Right cardiac atrium (tissue), 5 donors: ENCODE results near the gene ITPKA. TPM values are rescaled to one million over a fixed set of nuclear protein-coding genes. Genes with fewer than 3 reads are reported as not detected.

ENCODE experiments used
- ATAC-seq, 2 donors: fragments of 200-7000 bp; cut with Tn5 transposase; one replicate each; pipeline versions ENCODE4 v1.8.0 to v1.9.1; 2020; ENCODE audit warnings: moderate library complexity in 2 of 2, mild to moderate bottlenecking in 1 of 2
- DNase-seq, 3 donors: peaks; one replicate each; pipeline ENCODE4 v3.0.0-alpha.2; 2020
- H3K27ac ChIP-seq: one replicate; pipeline ENCODE4 v1.5.1; 2013; ENCODE audit warnings: mild to moderate bottlenecking, low read length, control low read depth, moderate library complexity
- H3K27me3 ChIP-seq: one replicate; pipeline ENCODE4 v1.6.1; 2013; ENCODE audit not compliant: control insufficient read depth, insufficient read depth
- H3K4me1 ChIP-seq: one replicate; pipeline ENCODE4 v1.6.1; 2013; ENCODE audit warnings: low read length; ENCODE audit not compliant: control insufficient read depth, insufficient read depth
- H3K4me3 ChIP-seq: one replicate; pipeline ENCODE4 v1.5.1; 2013; ENCODE audit warnings: low read length, control low read depth
- H3K9me3 ChIP-seq: one replicate; pipeline ENCODE4 v1.6.1; 2013; ENCODE audit warnings: low read length; ENCODE audit not compliant: control insufficient read depth
- WGBS: extraction: QIAGEN DNeasy Blood & Tissue Kit; methylation state at CpG from one replicate; pipeline ENCODE4 v1.1.7; 2013; 5-methylcytosine and 5-hydroxymethylcytosine counted together
- intact Hi-C, 4 donors: fragments of 100-400 bp; cut with DNase I; formaldehyde crosslinking; loops; one replicate each; pipeline versions ENCODE4 v1.11.0 to v1.14.0; 2022 to 2023
- polyA plus RNA-seq: library from polyadenylated mRNA; stranded (reverse); fragments of 200-250 nt; gene quantifications from one replicate; pipeline ENCODE4 v1.2.3, GENCODE V29; 2013
- total RNA-seq, 4 donors: library from RNA; stranded (reverse); fragmentation: NEBNext Ultra II Directional; extraction: Animal tissue kit (Norgen Biotek cat#: 25700); gene quantifications; one replicate each; pipeline ENCODE4 v1.2.1, GENCODE V29; 2021
- donor health status: healthy with polysubstance abuse.
- donor health status: DM: no; HTN: yes; CAD: no.
- donor health status: DM: no; HTN: no; CAD: no.
- donor health status: DM: no; HTN: yes; CAD: no; lungs with severe emphysema.
- donor health status: DM: yes; HTN: yes; CAD: no.

ITPKA gene
- total and polyA plus RNA-seq, 5 donors = 0.36 to 1.6 (median 1.4) TPM

- ATAC-seq (no peak), DNase-seq (no peak)
- no peak overlapping the region for H3K27ac ChIP-seq
- H3K9me3 ChIP-seq = no peaks in the 10 kb centered on the region
- H3K4me3 ChIP-seq = no peak overlapping the region
- WGBS = 81% methylated on average over 5 of the region's 5 CpGs
- no peaks in the 10 kb centered on the region for H3K4me1 ChIP-seq
- no peaks in the 10 kb centered on the region for H3K27me3 ChIP-seq
- intact Hi-C loops = no loop called here
These were observed 17.1 kb upstream of the ITPKA start for GRCh38 chr15:41476416-41477048.

- Histone ChIP-seq H3K4me1 (no peaks in the 10 kb centered on the region), H3K4me3 (no peak overlapping the region), H3K27me3 (no peaks in the 10 kb centered on the region), H3K9me3 (no peaks in the 10 kb centered on the region), H3K27ac (no peak overlapping the region)
- DNase-seq (peak in 1 of 3 donors; percentile 28), ATAC-seq (no peak)
- intact Hi-C loops = no loop called here
- WGBS = 94% methylated on average over 12 of the region's 12 CpGs
These were observed 13.1 kb upstream of the ITPKA start for GRCh38 chr15:41480396-41481140.

- 96% methylated on average over 9 of the region's 9 CpGs for WGBS
- H3K9me3 ChIP-seq = no peaks in the 10 kb centered on the region
- H3K27me3 ChIP-seq = no peaks in the 10 kb centered on the region
- no peak for DNase-seq
- ATAC-seq = no peak
- intact Hi-C loops = no loop called here
- H3K4me3 ChIP-seq = no peak overlapping the region
- no peaks in the 10 kb centered on the region for H3K4me1 ChIP-seq
- no peak overlapping the region for H3K27ac ChIP-seq
These were observed 11.4 kb upstream of the ITPKA start for GRCh38 chr15:41482110-41482877.

DNA sequence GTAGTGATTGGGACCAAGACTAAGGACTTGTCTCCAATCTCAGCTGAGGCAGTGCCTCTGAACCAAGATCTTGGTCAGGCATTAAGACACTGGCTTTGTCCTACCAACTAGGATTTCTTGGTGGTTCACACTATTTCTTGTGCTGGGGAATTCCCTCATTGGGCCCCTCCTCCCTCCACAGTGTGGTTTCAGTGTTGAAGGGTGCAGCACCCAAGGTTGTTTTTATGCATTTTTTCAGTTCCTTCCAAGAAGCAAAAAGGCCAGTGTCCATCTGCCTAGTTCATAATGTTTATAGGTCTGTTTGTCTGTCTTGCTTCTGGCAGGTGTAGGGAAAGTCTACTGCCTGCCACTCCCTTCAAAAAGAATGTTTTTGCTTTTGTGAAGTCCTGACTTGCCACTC is 10.6 kb upstream of the ITPKA start:
- intact Hi-C loops = no loop called here
- no peaks in the 10 kb centered on the region for H3K27me3 ChIP-seq
- DNase-seq = no peak

DNA sequence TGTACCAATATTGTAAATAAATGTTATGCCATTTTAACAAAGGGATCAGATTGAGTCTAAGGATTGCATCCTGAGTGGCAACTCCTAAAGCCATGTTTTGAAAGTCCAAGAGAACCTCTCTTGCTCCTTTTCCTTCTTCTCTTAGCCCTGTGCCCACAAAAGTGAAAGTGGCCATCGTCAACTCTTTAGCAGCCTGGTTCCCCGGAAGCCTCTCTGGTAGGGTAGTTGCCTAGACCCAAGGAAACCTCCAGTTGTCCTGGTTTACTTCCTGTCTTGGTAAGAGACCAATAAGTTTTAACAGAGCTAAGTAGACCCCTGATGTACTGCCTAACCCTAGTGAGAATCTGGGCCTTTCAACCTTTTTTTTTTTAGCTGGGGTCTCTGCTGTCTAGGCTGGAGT is 10.2 kb upstream of the ITPKA start:
- WGBS = 95% methylated on average over 2 of the region's 2 CpGs

More for the DNA sequence above, 10.6 kb upstream of the ITPKA start:
- Histone ChIP-seq H3K4me3 (no peak overlapping the region), H3K4me1 (no peaks in the 10 kb centered on the region), H3K9me3 (no peaks in the 10 kb centered on the region), H3K27ac (no peak overlapping the region)
- ATAC-seq = no peak

DNA sequence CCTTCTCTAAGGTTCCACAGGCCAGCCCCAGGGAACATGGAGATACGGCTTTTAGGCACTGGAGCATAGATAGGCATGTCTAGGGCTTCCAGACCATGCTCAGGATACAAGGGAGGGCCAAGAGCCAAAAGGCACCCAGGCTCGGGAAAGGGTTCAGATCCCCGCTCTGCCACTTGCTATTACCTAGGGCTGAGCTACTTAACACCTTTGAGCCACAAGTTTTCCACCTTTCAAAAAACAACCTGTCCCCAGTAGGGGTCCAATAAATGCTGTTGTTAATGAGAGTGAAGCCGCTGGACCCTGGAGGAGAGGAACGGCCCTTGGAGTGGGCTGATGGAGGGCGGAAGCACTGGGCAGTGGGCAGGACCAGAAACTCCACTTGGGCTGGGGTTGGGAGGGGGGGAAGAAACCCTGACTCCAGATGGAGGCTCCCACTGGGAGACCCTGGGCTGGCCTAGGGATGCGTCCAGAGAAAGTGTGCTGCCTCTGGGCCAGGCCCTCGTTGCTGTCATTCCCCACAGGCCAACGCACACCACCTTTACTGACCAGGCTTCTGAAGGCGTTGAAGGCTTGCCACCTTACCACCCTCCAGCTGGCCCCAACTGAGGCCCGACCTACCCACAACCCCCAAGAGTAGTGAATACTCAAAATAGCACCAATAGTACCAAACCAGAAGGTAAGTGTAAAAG is 8.6 kb upstream of the ITPKA start:
- Histone ChIP-seq H3K27me3 (no peaks in the 10 kb centered on the region), H3K27ac (no peak overlapping the region), H3K9me3 (no peaks in the 10 kb centered on the region), H3K4me1 (no peaks in the 10 kb centered on the region), H3K4me3 (no peak overlapping the region)
- ATAC-seq (no peak), DNase-seq (peak in 1 of 3 donors; percentile 34)
- intact Hi-C loops = no loop called here
- WGBS = 80% methylated on average over 11 of the region's 11 CpGs

More for the DNA sequence above, 10.2 kb upstream of the ITPKA start:
- intact Hi-C loops = no loop called here
- ATAC-seq (no peak), DNase-seq (peak in 1 of 3 donors; percentile 6)
- no peaks in the 10 kb centered on the region for H3K4me1 ChIP-seq
- no peaks in the 10 kb centered on the region for H3K27me3 ChIP-seq
- H3K4me3 ChIP-seq = no peak overlapping the region
- H3K27ac ChIP-seq = no peak overlapping the region
- H3K9me3 ChIP-seq = no peaks in the 10 kb centered on the region

DNA sequence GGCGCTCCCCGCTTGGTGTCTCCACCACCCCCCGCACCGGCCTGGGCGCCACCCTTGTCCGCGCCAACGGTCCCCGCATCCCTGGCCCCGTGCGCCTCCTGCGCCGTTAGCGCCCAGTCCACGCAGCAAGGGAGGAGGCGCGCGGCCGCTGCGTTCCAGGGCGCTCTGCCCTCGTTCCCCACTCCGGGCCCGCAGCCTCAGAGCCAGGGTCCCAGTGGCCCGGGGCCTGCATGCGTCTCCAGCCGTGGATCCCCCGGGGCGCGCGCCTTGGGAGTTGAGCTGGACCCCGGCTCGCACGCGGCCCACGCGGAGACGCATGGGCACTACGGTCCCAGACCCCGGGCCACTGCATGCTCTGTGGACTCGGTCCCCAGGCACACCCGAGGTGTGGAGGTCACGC is 7.4 kb upstream of the ITPKA start:
- Histone ChIP-seq H3K27ac (no peak overlapping the region), H3K4me1 (no peaks in the 10 kb centered on the region), H3K27me3 (no peaks in the 10 kb centered on the region), H3K4me3 (no peak overlapping the region), H3K9me3 (no peaks in the 10 kb centered on the region)
- no peak for DNase-seq
- peak in 1 of 2 donors; percentile 9 for ATAC-seq
- intact Hi-C loops = no loop called here
- WGBS = 82% methylated on average over 43 of the region's 43 CpGs

GRCh38 chr15:41487381-41487780 is 6.3 kb upstream of the ITPKA start:
- no peaks in the 10 kb centered on the region for H3K4me1 ChIP-seq
- H3K27ac ChIP-seq = no peak overlapping the region
- no peaks in the 10 kb centered on the region for H3K27me3 ChIP-seq
- WGBS = 70% methylated on average over 9 of the region's 9 CpGs
- no peak overlapping the region for H3K4me3 ChIP-seq
- peak in 1 of 3 donors; percentile 55 for DNase-seq
- ATAC-seq = peak in 1 of 2 donors; percentile 38
- intact Hi-C loops = no loop called here
- no peaks in the 10 kb centered on the region for H3K9me3 ChIP-seq

GRCh38 chr15:41487802-41488201 is 5.9 kb upstream of the ITPKA start:
- peak in 1 of 2 donors; percentile 17 for ATAC-seq
- 87% methylated on average over 2 of the region's 2 CpGs for WGBS
- no peaks in the 10 kb centered on the region for H3K9me3 ChIP-seq
- H3K27me3 ChIP-seq = no peaks in the 10 kb centered on the region
- DNase-seq = no peak
- H3K4me3 ChIP-seq = no peak overlapping the region
- intact Hi-C loops = no loop called here
- no peaks in the 10 kb centered on the region for H3K4me1 ChIP-seq
- H3K27ac ChIP-seq = no peak overlapping the region

DNA sequence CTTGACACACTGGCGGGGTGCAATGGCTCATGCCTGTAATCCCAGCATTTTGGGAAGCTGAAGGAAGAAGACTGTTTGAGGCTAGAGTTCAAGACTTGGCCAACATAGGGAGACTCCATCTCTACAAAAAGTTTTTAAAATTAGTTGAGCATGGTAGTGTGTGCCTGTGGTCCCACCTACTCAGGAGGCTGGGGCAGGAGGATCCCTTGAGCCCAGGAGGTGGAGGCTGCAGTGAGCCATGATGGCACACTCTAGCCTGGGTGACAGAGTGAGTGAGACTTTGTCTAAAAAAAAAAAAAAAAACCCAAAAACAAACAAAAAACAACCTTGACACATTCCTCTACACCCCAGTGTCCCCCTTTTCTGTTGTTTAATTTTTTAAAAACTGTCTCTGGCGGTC is 4.0 kb upstream of the ITPKA start:
- Histone ChIP-seq H3K4me1 (no peaks in the 10 kb centered on the region), H3K4me3 (no peak overlapping the region), H3K27me3 (no peaks in the 10 kb centered on the region), H3K27ac (no peak overlapping the region), H3K9me3 (no peaks in the 10 kb centered on the region)
- WGBS = 97% methylated on average over 2 of the region's 2 CpGs
- DNase-seq (no peak), ATAC-seq (no peak)
- intact Hi-C loops = no loop called here

GRCh38 chr15:41490355-41490754 is 3.3 kb upstream of the ITPKA start:
- no peak for DNase-seq
- H3K27me3 ChIP-seq = no peaks in the 10 kb centered on the region
- no peak overlapping the region for H3K4me3 ChIP-seq
- WGBS = 50% methylated on average over 4 of the region's 4 CpGs
- intact Hi-C loops = no loop called here
- H3K9me3 ChIP-seq = no peaks in the 10 kb centered on the region
- H3K4me1 ChIP-seq = no peaks in the 10 kb centered on the region
- no peak for ATAC-seq
- H3K27ac ChIP-seq = no peak overlapping the region
